Measurements from ENCODE around the gene OSBPL6. TPM values are rescaled to one million over a fixed set of nuclear protein-coding genes. Genes with fewer than 3 reads are reported as not detected.

OSBPL6 gene
- total and polyA plus RNA-seq, 10 of the 15 experiments (the other 5 are each of a cell fraction or from before 2014, with no cell fraction given) = 0.01 to 0.08 (median 0.03) TPM; not detected in 5

DNA sequence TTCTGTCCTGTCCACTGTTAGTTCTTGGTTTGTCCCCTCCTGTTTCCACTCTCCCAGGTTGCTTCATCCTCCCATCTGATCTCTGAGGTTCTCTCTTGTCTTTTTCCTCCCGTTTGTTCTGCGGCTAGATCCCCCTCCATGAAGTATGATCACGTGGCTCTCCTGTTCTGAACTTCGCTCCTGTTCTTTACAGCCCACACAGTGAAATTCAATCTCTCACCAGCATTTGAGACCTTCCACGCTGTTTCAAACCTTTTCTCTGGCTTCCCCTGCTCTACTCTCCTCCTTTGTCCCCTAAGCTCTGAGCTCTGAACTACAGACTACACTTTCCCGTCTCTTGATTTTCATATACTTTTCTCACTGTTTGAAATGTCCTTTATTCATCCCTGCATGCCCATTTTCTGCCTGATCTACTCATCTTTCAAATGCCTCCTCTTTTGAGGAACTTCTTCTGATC lies 83.5 kb downstream of the OSBPL6 start (continued):
- TF ChIP-seq SUZ12 (IDR thresholded peaks at IDR 0.05; ENCODE audit: unreplicated experiment) (no peak), YY1 (IDR thresholded peaks at IDR 0.05; ENCODE audit: low read depth, low read length) (no peak)

DNA sequence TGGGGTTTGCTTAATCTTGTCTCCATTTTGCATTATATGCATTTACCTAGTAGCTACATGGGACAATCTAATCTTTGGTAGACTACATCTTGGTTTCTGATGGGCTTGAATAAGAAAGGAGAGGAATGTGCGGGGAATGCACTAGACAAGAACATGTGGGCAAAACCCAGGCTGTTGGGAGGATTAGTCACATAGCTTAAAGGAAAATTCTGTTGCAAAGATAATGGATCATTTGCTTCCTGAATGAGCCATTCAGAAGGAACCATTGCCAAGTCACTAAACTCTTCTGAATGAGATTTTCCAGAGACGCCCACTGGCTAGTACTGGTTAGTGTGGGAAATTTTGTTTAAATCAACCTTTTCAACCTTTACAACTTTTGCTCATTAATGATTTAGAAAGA lies 84.8 kb downstream of the OSBPL6 start:
- Histone ChIP-seq H3K27me3 (replicated peaks in 1 of 2; ENCODE audit: control insufficient read depth in 2 of 2, insufficient read depth in 2 of 2, low read length in 1 of 2) (no peaks in the 10 kb centered on the region), H3K9me3 (replicated peaks; ENCODE audit: control insufficient read depth, insufficient read depth, low read length) (no peaks in the 10 kb centered on the region), H2AFZ (ENCODE audit: control insufficient read depth, low read depth, low read length) (no peak overlapping the region), H3K4me2 (ENCODE audit: control insufficient read depth, insufficient read depth) (no peak overlapping the region), H3K4me1 (ENCODE audit: control insufficient read depth, insufficient read depth, low read length) (no peaks in the 10 kb centered on the region), H4K20me1 (ENCODE audit: control insufficient read depth, insufficient read depth) (no peaks in the 10 kb centered on the region), H3K36me3 (ENCODE audit: control insufficient read depth in 2 of 2, insufficient read depth in 2 of 2, low read length in 1 of 2) (no peaks in the 10 kb centered on the region), H3K9ac (ENCODE audit: control insufficient read depth, insufficient read depth, low read length) (no peak overlapping the region), H3K4me3 (no peak overlapping the region), H3K27ac (ENCODE audit: control insufficient read depth, insufficient read depth) (no peak overlapping the region), H3K79me2 (ENCODE audit: control insufficient read depth, insufficient read depth, low read length) (no peaks in the 10 kb centered on the region)
- intact Hi-C loops (cut with micrococcal nuclease; ENCODE audit: unreplicated experiment) = no loop called here
- in situ Hi-C loops (cut with MboI) = no loop called here
- RAD21 ChIA-PET (ENCODE audit: unreplicated experiment) = interaction anchor here (1.6 kb wide), 1 partner anchor 167 kb away, joined by 4 read pairs; the partner anchor contains the start of gene RBM45
- POLR2A ChIA-PET = no interaction called here
- SMC1A ChIA-PET (ENCODE audit: uncharacterized antibody, unreplicated experiment) = no interaction called here
- TF ChIP-seq ZSCAN29 (IDR thresholded peaks at IDR 0.05) (no peak), JUNB (IDR thresholded peaks at IDR 0.05) (no peak), ELK1 (IDR thresholded peaks at IDR 0.05; ENCODE audit: low read depth, low read length) (no peak), YY1 (IDR thresholded peaks at IDR 0.05; ENCODE audit: low read depth, low read length) (no peak), SREBF2 (IDR thresholded peaks at IDR 0.05; ENCODE audit: low read length) (no peak), TCF7 (IDR thresholded peaks at IDR 0.05; ENCODE audit: borderline replicate concordance) (no peak), NRF1 (conservative IDR thresholded peaks at IDR 0.05; ENCODE audit: low read depth, low read length) (no peak), RCOR1 (conservative IDR thresholded peaks at IDR 0.05; ENCODE audit: low read depth, low read length) (no peak), ZNF622 (IDR thresholded peaks at IDR 0.05) (no peak), RELB (IDR thresholded peaks at IDR 0.05; ENCODE audit: low read depth) (no peak), SMC3 (IDR thresholded peaks at IDR 0.05; ENCODE audit: borderline replicate concordance, low read length) (no peak)
- TF ChIP-seq, protein P1, sequence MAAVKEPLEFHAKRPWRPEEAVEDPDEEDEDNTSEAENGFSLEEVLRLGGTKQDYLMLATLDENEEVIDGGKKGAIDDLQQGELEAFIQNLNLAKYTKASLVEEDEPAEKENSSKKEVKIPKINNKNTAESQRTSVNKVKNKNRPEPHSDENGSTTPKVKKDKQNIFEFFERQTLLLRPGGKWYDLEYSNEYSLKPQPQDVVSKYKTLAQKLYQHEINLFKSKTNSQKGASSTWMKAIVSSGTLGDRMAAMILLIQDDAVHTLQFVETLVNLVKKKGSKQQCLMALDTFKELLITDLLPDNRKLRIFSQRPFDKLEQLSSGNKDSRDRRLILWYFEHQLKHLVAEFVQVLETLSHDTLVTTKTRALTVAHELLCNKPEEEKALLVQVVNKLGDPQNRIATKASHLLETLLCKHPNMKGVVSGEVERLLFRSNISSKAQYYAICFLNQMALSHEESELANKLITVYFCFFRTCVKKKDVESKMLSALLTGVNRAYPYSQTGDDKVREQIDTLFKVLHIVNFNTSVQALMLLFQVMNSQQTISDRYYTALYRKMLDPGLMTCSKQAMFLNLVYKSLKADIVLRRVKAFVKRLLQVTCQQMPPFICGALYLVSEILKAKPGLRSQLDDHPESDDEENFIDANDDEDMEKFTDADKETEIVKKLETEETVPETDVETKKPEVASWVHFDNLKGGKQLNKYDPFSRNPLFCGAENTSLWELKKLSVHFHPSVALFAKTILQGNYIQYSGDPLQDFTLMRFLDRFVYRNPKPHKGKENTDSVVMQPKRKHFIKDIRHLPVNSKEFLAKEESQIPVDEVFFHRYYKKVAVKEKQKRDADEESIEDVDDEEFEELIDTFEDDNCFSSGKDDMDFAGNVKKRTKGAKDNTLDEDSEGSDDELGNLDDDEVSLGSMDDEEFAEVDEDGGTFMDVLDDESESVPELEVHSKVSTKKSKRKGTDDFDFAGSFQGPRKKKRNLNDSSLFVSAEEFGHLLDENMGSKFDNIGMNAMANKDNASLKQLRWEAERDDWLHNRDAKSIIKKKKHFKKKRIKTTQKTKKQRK (IDR thresholded peaks at IDR 0.05; ENCODE audit: low read depth, low read length) = no peak
- BruUV-seq (replicated peaks) = no TSS peak
- WGBS (ENCODE audit: insufficient coverage, insufficient replicate concordance, low lambda C conversion rate, missing lambda C conversion rate) = 84% methylated on average over 2 of the region's 2 CpGs
- ATAC-seq = no peak
- no peak for FAIRE-seq
- DNase-seq (ENCODE audit: low read depth, low spot score) = no peak
- CTCF ChIA-PET = interaction anchor here (0.9 to 3.1 kb wide), 4 partner anchors 17 to 168 kb away, joined by 3 to 27 read pairs (median 4); partner anchors contain the start of gene RBM45
